Nephron progenitor cell (in vitro differentiated cells): ENCODE measurements around the gene RAP1GAP2.

Experiments used
- DNase-seq: peaks from one replicate; pipeline ENCODE4 v3.0.0; 2021
- H3K27ac Mint-ChIP-seq: 2 replicates; pipeline ENCODE4 v1.8.0; 2021; ENCODE audit warnings: mild to moderate bottlenecking, moderate library complexity, mixed read lengths
- H3K27me3 Mint-ChIP-seq: 2 replicates; pipeline ENCODE4 v1.8.0; 2021; ENCODE audit warnings: mild to moderate bottlenecking, low read depth, mixed read lengths; ENCODE audit not compliant: poor library complexity
- H3K36me3 Mint-ChIP-seq: 2 replicates; pipeline ENCODE4 v1.8.0; 2021; ENCODE audit warnings: low read depth, mixed read lengths
- H3K4me1 Mint-ChIP-seq: 2 replicates; pipeline ENCODE4 v1.8.0; 2021; ENCODE audit warnings: mixed read lengths
- H3K4me3 Mint-ChIP-seq: 2 replicates; pipeline ENCODE4 v1.8.0; 2021; ENCODE audit warnings: mild to moderate bottlenecking, moderate library complexity, mixed read lengths
- H3K9me3 Mint-ChIP-seq: 2 replicates; pipeline ENCODE4 v1.8.0; 2021; ENCODE audit warnings: mild to moderate bottlenecking, moderate library complexity, mixed read lengths
- TF ChIP-seq, protein P1 (sequence below): fragments of 200-600 bp; sonication (generic); IDR thresholded peaks from 2 replicates; pipeline ENCODE4 v1.5.0; 2021; ENCODE audit warnings: antibody characterized with exemption

Gene RAP1GAP2

DNA sequence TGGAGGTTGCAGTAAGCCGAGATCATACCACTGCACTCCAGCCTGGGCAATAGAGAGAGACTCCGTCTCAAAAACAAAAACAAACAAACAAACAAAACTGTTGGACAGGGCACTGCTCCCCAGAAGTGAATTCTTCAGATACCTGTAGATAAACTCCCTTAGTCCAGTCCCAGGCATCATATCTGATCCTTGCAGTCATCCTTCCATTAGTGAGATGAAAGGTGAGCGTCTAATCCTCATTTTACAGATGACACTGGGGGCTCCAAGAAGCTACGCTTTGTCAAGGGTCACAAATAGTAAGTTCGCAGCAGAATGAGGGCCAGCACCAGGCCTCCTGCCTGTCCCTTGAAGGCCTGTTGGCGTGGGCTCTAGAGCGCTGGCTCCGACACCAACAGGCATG lies 165.2 kb downstream of the RAP1GAP2 start:
- DNase-seq = no peak
- peaks cover 21% of the 10 kb centered on the region for H3K27me3 Mint-ChIP-seq
- no peak overlapping the region for H3K27ac Mint-ChIP-seq
- TF ChIP-seq, protein P1, sequence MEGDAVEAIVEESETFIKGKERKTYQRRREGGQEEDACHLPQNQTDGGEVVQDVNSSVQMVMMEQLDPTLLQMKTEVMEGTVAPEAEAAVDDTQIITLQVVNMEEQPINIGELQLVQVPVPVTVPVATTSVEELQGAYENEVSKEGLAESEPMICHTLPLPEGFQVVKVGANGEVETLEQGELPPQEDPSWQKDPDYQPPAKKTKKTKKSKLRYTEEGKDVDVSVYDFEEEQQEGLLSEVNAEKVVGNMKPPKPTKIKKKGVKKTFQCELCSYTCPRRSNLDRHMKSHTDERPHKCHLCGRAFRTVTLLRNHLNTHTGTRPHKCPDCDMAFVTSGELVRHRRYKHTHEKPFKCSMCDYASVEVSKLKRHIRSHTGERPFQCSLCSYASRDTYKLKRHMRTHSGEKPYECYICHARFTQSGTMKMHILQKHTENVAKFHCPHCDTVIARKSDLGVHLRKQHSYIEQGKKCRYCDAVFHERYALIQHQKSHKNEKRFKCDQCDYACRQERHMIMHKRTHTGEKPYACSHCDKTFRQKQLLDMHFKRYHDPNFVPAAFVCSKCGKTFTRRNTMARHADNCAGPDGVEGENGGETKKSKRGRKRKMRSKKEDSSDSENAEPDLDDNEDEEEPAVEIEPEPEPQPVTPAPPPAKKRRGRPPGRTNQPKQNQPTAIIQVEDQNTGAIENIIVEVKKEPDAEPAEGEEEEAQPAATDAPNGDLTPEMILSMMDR = no peak
- H3K36me3 Mint-ChIP-seq = no peaks in the 10 kb centered on the region
- H3K9me3 Mint-ChIP-seq = no peaks in the 10 kb centered on the region
- H3K4me1 Mint-ChIP-seq = peaks cover 39% of the 10 kb centered on the region
- no peak overlapping the region for H3K4me3 Mint-ChIP-seq

DNA sequence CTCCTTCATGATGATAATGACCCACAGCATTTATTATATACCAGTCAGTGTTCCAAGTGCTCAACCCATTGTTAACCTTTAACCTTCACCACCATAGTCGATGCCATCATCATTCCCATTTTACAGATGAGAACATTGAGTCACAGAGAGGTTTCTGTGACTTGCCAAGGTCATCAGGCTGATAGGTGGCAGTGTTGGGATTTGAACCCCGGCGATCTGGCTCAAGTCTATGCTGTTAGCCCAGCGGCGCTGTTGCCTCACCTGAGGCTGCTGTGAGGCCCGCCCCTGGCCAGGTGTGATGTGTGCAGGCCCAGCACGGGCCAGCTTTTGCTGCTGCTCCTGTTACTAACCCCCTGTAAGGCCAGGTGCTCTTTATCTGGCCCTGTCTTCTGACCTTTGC lies 166.0 kb downstream of the RAP1GAP2 start:
- H3K4me3 Mint-ChIP-seq = peak overlapping the region; percentile 3
- peaks cover 39% of the 10 kb centered on the region for H3K4me1 Mint-ChIP-seq
- H3K27me3 Mint-ChIP-seq = peaks cover 22% of the 10 kb centered on the region
- no peaks in the 10 kb centered on the region for H3K36me3 Mint-ChIP-seq
- H3K27ac Mint-ChIP-seq = no peak overlapping the region
- DNase-seq = no peak
- TF ChIP-seq, protein P1 = no peak
- no peaks in the 10 kb centered on the region for H3K9me3 Mint-ChIP-seq

DNA sequence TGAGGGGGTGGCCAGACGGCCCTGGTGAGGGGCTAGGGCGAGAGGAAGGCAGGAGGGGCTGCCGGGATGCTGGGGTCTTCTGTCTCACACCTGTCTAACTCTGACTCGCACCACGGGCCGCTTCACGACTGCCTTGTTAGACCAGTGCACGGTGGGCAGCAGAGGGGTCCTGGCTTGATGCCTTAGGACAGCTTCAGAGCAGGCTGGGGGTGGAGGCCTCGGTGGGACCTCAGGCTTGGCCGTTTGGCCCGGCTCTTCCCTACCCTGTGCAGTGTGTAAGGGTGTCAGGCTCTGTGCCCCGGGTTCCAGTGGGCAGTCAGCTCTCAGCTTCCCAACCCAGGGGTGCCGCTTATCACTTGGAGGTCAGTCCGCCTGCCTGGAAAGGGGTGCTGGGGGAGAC lies 166.5 kb downstream of the RAP1GAP2 start:
- TF ChIP-seq, protein P1 = no peak
- Mint-ChIP-seq H3K36me3 (no peaks in the 10 kb centered on the region), H3K27ac (peak overlapping the region; percentile 32), H3K9me3 (no peaks in the 10 kb centered on the region), H3K4me3 (no peak overlapping the region), H3K4me1 (peaks cover 39% of the 10 kb centered on the region), H3K27me3 (peaks cover 20% of the 10 kb centered on the region)
- no peak for DNase-seq

DNA sequence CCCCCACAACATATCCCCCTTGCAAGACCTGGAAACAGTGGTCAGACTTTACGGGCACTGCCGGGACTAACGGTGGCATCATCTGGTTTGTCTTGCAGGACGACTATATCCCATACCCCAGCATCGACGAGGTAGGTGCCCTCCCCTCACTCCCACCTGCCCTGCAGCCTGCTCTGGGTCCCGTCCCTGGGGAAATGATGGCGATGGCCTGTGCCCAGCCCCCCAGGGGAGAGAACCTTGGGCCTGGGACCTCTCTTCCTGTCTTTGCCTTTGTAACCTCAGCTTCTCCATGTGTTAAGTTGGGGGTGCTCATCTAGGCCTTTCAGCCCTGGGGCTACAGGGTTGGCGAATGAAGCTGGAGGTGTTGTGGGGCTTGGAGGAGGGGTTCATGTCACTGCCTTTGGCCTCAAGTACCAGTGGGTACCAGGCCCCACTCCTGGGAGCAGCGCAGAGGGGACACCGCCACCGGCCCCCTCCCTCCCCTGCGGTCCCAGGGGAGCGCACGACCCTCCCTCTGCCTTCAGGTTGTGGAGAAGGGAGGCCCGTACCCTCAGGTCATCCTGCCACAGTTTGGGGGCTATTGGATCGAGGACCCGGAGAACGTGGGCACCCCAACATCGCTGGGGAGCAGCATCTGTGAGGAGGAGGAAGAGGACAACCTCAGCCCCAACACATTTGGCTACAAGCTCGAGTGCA lies 167.2 kb downstream of the RAP1GAP2 start:
- Mint-ChIP-seq H3K27ac (no peak overlapping the region), H3K4me3 (no peak overlapping the region), H3K36me3 (no peaks in the 10 kb centered on the region), H3K4me1 (peaks cover 39% of the 10 kb centered on the region), H3K9me3 (no peaks in the 10 kb centered on the region), H3K27me3 (peaks cover 20% of the 10 kb centered on the region)
- DNase-seq = no peak
- TF ChIP-seq, protein P1 = no peak

DNA sequence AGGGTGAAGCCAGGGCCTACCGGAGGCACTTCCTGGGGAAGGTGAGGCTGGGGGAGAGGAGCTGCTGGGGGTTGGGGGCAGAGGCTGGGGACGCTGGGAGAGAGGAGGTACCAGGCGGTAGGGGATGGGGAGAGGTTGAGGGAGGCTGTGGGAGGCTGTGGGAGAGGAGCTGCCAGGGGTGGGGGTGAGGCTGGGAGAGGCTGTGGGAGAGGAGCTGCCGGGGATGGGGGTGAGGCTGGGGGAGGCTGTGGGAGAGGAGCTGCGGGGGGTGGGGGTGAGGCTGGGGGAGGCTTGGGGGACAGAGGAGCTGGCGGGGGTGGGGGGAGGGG lies 167.8 kb downstream of the RAP1GAP2 start:
- TF ChIP-seq, protein P1 = no peak
- Mint-ChIP-seq H3K36me3 (no peaks in the 10 kb centered on the region), H3K27ac (no peak overlapping the region), H3K9me3 (no peaks in the 10 kb centered on the region), H3K4me1 (peaks cover 39% of the 10 kb centered on the region), H3K4me3 (no peak overlapping the region), H3K27me3 (peaks cover 20% of the 10 kb centered on the region)
- DNase-seq = no peak

DNA sequence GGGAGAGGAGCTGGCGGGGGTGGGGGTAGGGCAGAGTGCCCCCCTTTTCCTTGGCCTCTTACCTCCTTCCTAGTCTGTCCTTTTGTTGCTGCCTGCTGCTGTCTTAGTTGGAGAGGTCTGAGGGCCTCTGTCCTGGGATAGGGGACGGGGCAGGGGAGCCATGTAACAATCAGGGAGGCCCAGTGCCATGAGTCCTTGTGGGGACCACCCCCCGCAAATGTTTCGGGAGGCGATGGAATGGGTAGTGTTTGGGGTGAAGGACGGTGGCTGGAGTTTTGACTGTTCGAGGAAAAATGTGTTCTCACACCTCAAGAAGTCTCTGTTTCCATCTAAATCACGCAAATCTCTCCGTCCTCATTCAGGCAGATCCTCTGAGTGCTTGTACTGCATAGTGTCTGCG lies 168.1 kb downstream of the RAP1GAP2 start:
- no peak overlapping the region for H3K4me3 Mint-ChIP-seq
- no peaks in the 10 kb centered on the region for H3K36me3 Mint-ChIP-seq
- peak overlapping the region; percentile 48 for H3K27ac Mint-ChIP-seq
- no peak for DNase-seq
- no peaks in the 10 kb centered on the region for H3K9me3 Mint-ChIP-seq
- TF ChIP-seq, protein P1 = no peak
- H3K4me1 Mint-ChIP-seq = peaks cover 39% of the 10 kb centered on the region
- H3K27me3 Mint-ChIP-seq = peaks cover 20% of the 10 kb centered on the region
